Measurements from ENCODE around the gene ADAMTSL4. TPM values are rescaled to one million over a fixed set of nuclear protein-coding genes. Genes with fewer than 3 reads are reported as not detected.

The ADAMTSL4 gene
- total RNA-seq, 2 experiments from 2014 or later: not detected

- ChIA-PET POLR2A (no interaction called here), CTCF (interaction anchor here (1.0 to 2.3 kb wide), 4 partner anchors 9 to 69 kb away, joined by 3 to 19 read pairs (median 3); no protein-coding TSS in a partner anchor)
Observed at GRCh38 chr1:150551051-150551783, 2.0 kb downstream of the ADAMTSL4 start.

DNA sequence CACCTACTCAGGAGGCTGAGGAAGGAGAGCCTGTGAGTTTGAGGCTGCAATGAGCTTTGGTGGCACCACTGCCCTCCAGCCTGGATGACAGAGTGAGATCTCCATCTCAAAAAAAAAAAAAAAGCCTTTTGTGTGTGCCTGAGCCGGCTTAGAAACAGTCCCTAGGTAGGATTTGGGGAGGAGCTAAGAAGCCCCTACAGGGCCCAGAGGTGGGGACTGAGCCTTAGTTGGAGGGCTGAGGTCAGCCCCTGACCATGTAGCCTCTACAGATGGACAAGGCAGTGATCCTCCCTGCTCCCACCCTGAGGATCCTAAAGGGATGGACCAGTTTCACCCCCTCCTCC is 2.5 kb downstream of the ADAMTSL4 start:
- POLR2A ChIA-PET: no interaction called here

GRCh38 chr1:150552128-150552910 is 3.1 kb downstream of the ADAMTSL4 start:
- ChIA-PET CTCF (interaction anchor here (1.0 to 2.3 kb wide), 4 partner anchors 8 to 68 kb away, joined by 3 to 19 read pairs (median 3); no protein-coding TSS in a partner anchor), POLR2A (no interaction called here)

More for the DNA sequence above, 2.5 kb downstream of the ADAMTSL4 start:
- CTCF ChIA-PET: interaction anchor here (1.0 to 2.3 kb wide), 4 partner anchors 8 to 68 kb away, joined by 3 to 19 read pairs (median 3); no protein-coding TSS in a partner anchor

DNA sequence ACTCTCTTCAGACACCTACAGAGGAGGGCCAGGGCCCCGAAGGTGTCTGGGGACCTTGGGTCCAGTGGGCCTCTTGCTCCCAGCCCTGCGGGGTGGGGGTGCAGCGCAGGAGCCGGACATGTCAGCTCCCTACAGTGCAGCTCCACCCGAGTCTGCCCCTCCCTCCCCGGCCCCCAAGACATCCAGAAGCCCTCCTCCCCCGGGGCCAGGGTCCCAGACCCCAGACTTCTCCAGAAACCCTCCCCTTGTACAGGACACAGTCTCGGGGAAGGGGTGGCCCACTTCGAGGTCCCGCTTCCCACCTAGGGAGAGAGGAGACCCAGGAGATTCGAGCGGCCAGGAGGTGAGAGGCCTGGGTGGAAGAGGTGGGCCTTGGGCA is 3.7 kb downstream of the ADAMTSL4 start:
- CTCF ChIA-PET: no interaction called here
- POLR2A ChIA-PET: no interaction called here

GRCh38 chr1:150553392-150554085 is 4.3 kb downstream of the ADAMTSL4 start:
- CTCF ChIA-PET: no interaction called here
- POLR2A ChIA-PET: no interaction called here

GRCh38 chr1:150554086-150554452 is 4.9 kb downstream of the ADAMTSL4 start:
- ChIA-PET POLR2A (no interaction called here), CTCF (no interaction called here)

DNA sequence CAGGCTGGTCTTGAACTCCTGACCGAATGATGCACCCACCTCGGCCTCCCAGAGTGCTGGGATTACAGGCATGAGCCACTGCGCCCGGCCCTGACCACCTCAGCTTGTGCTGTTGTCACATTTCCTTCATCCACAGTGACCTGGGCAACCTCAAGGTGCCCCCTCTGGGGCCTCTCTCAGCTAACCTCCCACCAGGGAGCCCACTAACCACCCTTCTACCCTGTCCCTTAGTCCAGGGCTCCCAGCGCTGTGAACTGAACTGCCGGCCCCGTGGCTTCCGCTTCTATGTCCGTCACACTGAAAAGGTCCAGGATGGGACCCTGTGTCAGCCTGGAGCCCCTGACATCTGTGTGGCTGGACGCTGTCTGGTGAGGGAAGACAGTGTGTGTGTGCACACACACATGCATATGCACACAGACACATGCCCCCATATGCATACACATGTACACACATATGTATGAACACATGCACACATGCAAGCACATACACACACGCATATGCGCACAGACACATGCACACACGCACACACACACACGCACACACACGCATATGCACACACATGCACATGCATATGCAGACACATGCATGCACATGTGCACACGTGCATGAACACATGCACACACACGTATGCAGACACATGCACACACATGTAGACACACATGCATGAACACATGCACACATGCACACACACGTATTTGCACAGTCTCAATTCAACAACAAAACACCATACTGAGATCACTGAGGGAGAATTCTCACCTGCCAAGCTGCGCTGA is 6.2 kb downstream of the ADAMTSL4 start:
- ChIA-PET CTCF (interaction anchor here (0.8 kb wide), 1 partner anchor 300 kb away, joined by 3 read pairs; no protein-coding TSS in a partner anchor), POLR2A (no interaction called here)

DNA sequence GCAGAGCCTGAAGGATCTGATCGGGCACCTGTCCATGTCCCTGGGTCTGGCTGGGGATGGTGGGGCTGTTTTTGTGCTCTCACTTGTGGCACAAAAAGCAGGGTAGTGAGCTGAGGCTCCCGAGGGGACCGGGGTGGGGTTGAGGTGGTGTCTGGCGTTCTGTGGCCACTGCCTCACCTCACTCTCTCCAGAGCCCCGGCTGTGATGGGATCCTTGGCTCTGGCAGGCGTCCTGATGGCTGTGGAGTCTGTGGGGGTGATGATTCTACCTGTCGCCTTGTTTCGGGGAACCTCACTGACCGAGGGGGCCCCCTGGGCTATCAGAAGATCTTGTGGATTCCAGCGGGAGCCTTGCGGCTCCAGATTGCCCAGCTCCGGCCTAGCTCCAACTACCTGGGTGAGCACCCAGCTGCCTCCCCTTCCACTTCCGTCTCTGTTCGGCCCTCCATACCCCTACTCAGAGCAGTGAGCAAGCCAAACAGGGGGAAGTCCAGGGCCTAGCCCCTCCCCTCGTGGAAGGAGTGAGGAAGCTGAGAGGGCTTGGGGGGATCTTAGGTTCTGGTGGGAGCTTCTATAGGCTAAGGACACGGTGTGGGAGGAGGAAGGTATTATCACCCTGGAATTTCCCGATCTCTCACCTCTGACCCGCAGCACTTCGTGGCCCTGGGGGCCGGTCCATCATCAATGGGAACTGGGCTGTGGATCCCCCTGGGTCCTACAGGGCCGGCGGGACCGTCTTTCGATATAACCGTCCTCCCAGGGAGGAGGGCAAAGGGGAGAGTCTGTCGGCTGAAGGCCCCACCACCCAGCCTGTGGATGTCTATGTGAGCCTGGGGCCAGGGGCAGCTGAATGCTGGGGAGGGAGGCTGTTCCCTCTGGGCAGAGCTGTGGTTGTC is 7.0 kb downstream of the ADAMTSL4 start:
- POLR2A ChIA-PET: no interaction called here
- CTCF ChIA-PET: interaction anchor here (1.3 kb wide), 1 partner anchor 12 kb away, joined by 3 read pairs; no protein-coding TSS in a partner anchor

GRCh38 chr1:150557065-150557600 is 7.9 kb downstream of the ADAMTSL4 start:
- CTCF ChIA-PET: interaction anchor here (1.3 kb wide), 1 partner anchor 11 kb away, joined by 3 read pairs; no protein-coding TSS in a partner anchor
- POLR2A ChIA-PET: no interaction called here

- ChIA-PET CTCF (interaction anchor here (1.3 kb wide), 2 partner anchors 10 to 25 kb away, joined by 3 to 4 read pairs; no protein-coding TSS in a partner anchor), POLR2A (no interaction called here)
Observed at GRCh38 chr1:150557813-150558212, 8.6 kb downstream of the ADAMTSL4 start.

GRCh38 chr1:150558303-150558704 is 9.1 kb downstream of the ADAMTSL4 start:
- CTCF ChIA-PET: interaction anchor here (1.3 kb wide), 2 partner anchors 9 to 25 kb away, joined by 4 read pairs; partner anchors contain the start of gene ADAMTSL4
- POLR2A ChIA-PET: no interaction called here

- POLR2A ChIA-PET: interaction anchor here (2.7 to 7.9 kb wide), 2 partner anchors 15 to 53 kb away, joined by 12 to 210 read pairs; partner anchors contain the start of gene MCL1
- CTCF ChIA-PET: interaction anchor here (0.6 to 7.4 kb wide), 14 partner anchors 8 to 444 kb away, joined by 3 to 135 read pairs (median 4); partner anchors contain the start of genes ADAMTSL4 and MCL1
Observed at GRCh38 chr1:150558761-150559655, 9.8 kb downstream of the ADAMTSL4 start.

- CTCF ChIA-PET: interaction anchor here (0.6 to 7.4 kb wide), 16 partner anchors 8 to 443 kb away, joined by 3 to 135 read pairs (median 4); partner anchors contain the start of genes ADAMTSL4 and MCL1
- POLR2A ChIA-PET: interaction anchor here (2.7 to 7.9 kb wide), 2 partner anchors 15 to 52 kb away, joined by 12 to 210 read pairs; partner anchors contain the start of gene MCL1
Observed at GRCh38 chr1:150559656-150560010, 10.4 kb downstream of the ADAMTSL4 start.

DNA sequence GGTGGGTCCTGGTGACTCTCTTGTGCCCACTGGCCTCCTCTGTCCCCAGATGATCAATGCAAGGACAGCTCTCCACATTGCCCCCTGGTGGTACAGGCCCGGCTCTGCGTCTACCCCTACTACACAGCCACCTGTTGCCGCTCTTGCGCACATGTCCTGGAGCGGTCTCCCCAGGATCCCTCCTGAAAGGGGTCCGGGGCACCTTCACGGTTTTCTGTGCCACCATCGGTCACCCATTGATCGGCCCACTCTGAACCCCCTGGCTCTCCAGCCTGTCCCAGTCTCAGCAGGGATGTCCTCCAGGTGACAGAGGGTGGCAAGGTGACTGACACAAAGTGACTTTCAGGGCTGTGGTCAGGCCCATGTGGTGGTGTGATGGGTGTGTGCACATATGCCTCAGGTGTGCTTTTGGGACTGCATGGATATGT is 10.8 kb downstream of the ADAMTSL4 start:
- CTCF ChIA-PET: interaction anchor here (0.6 to 7.4 kb wide), 21 partner anchors 9 to 443 kb away, joined by 3 to 135 read pairs (median 4); partner anchors contain the start of genes ADAMTSL4 and MCL1
- POLR2A ChIA-PET: interaction anchor here (1.1 to 7.9 kb wide), 3 partner anchors 11 to 52 kb away, joined by 6 to 210 read pairs (median 12); partner anchors contain the start of gene MCL1

DNA sequence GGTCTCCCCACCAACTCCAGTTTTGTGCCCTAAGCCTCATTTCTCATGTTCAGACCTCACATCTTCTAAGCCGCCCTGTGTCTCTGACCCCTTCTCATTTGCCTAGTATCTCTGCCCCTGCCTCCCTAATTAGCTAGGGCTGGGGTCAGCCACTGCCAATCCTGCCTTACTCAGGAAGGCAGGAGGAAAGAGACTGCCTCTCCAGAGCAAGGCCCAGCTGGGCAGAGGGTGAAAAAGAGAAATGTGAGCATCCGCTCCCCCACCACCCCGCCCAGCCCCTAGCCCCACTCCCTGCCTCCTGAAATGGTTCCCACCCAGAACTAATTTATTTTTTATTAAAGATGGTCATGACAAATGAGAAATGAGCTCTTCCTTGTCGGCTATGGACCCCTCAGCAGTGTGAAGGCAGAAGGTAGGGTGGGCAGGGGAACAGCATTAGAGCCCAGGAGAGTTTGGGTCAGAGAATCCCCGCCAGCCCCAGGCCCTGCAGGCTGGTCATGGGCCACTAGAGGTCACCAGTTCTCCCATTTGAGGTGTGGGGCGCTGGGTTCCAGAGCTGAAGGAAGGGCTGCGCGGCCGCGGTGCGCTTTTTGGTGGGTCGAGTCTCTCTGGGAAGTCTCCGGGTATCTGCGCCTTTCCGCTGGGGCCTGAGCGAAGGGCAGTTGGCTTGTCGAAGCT is 11.5 kb downstream of the ADAMTSL4 start:
- POLR2A ChIA-PET: interaction anchor here (0.6 to 7.9 kb wide), 6 partner anchors 12 to 563 kb away, joined by 3 to 210 read pairs (median 6); partner anchors contain the start of genes ENSA and MCL1
- CTCF ChIA-PET: interaction anchor here (0.6 to 7.4 kb wide), 29 partner anchors 9 to 362 kb away, joined by 3 to 135 read pairs (median 4); partner anchors contain the start of genes ADAMTSL4, ENSA, GOLPH3L and MCL1
